ENCODE measurements around the gene BRD2.

DNA sequence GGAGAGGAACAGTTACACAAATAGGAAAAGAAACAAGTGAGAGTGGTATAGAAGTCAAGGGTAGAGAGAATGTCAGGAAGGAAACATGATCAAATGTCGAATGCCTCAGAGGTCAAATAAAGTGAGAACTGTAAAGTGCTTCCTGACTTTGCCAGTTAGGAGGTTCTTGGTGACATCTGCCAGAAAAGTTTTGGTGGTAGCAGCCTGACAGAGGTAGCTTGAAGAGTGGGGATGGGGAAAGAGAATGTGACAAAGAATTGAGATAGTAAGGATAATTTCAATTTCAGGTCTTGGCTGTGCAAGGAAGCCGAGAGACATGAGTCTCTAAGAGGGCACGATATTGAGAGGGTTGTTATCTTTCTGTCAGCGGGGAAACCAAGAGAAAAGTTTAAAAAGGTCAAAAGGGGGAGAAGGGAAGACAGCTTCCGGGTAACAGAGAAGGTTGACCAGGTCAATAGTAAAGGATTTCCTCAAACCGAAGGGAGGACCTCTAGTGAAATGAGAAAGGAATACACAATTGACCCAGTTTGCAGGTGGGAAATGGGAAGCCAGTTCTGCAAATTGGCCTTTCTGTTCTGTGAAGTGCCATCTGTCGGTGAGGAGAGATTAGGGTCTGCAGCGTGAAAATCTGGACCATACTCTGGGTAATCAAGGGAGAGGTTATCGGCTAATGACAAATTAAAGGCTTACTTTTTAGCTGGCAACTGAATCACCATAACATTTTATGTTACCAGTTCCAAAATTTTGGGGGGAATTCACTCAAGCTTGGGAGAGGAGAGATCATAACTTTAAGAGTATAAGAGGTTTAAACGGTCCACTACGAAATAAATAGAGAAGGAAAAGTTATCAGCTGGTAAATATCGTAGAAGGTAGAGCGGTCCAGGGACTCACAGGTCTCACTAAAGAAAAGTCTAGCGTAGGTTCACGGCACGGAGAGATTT is 973 bp upstream of the BRD2 start:
- TF ChIP-seq POLR2A (IDR thresholded peaks at IDR 0.05) (no peak), CTCF (IDR thresholded peaks at IDR 0.05) (peak in 5 of 6 experiments; percentile 17 to 48 (median 48))

Measured in esophagus squamous epithelium (tissue), 4 donors.